Stimulated activated CD8-positive, alpha-beta memory T cell treated with anti-CD3 and anti-CD28 coated beads, Interleukin-4, amount 100 ng/mL, for 24 hours (primary cell): Measurements from ENCODE around the gene RNU5B-1.
"Not testable (repeated sequence)": the region's sequence is repeated elsewhere in the genome, so short reads cannot be mapped to it uniquely, and the experiment has no call there.

Source experiments
- DNase-seq: peaks from one replicate; pipeline ENCODE4 v3.0.0-alpha.2; 2020; ENCODE audit warnings: low read depth

RNU5B-1 gene

DNA sequence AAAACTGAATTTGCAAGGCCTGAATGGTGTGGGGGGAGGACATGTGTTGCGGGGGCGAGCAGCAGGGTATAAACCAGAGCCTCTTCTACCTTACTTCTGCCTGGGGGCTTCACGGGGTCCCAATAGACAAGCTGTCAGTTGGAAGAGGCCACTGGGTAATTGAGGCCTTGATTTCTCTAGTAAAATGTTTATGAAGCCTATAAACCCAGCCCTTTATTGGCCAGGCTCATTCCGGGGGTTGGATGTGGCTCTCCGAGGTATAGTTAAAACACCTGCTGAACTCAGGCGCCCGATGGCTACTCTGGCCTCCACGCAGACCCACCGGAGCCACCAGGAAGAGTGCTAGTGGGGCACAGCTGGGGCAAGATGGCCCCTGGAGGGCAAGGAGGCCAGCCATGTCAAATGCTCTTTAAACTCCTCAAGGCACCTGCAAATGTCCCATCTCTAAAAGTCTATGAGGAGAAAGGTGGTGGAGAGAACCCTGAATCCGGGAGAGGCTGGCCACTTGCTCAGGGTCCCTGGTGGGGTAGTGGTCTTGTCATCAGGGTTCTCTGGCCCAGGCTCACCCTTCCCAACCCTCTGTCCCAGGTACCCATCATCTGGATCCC lies 39.0 kb downstream of the RNU5B-1 start:
- DNase-seq = no peak

DNA sequence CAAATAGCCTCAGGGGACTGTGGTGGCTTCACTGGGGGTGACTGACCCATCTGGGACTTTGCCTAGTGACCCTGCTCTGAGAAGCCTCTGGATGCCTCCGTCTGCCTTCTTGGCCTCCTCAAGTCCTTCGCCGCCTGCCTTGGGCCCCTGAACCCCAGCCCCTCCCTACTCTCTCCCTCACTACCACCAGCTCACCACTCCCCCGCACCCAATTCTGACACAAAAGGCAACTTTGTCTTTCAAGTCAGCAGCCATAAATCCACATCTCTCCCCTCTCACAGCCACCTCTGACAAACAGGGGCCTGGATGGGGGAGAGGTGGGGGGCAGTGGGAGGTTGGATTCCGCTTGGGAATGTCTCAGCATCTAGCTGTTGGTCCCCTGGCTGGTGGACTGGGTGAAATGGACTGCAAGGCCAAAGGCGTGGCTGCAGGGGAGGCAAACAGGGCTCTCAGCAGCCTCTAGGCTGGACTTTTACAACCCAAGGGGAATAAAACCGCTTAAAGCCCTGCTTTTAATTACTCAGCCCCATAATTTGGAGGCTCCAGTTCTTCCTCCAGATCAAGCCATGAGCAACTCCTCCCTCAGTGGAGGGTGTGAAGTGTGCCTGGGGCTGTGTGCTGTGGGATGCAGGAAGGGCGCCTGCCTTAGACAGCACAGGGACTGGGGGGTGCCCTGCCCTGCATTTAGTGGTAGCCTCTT lies 39.9 kb downstream of the RNU5B-1 start:
- DNase-seq = no peak

DNA sequence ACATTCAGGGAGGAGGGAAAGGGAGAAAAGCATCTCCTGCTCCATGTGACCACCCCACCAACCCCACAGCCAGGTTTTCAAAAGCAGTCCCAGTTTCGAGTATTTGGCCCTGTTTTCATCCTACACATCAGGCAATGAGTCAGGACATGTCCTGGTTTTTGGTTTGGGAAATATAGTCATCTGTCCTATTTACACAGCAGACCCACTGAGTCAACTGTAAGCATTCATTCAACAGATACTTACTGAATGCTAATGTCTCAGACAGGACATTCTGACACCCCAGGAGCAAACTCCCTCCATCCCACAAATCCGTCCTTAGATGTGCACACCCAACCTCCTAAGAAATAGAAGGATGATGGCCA lies 40.4 kb downstream of the RNU5B-1 start:
- no peak for DNase-seq

DNA sequence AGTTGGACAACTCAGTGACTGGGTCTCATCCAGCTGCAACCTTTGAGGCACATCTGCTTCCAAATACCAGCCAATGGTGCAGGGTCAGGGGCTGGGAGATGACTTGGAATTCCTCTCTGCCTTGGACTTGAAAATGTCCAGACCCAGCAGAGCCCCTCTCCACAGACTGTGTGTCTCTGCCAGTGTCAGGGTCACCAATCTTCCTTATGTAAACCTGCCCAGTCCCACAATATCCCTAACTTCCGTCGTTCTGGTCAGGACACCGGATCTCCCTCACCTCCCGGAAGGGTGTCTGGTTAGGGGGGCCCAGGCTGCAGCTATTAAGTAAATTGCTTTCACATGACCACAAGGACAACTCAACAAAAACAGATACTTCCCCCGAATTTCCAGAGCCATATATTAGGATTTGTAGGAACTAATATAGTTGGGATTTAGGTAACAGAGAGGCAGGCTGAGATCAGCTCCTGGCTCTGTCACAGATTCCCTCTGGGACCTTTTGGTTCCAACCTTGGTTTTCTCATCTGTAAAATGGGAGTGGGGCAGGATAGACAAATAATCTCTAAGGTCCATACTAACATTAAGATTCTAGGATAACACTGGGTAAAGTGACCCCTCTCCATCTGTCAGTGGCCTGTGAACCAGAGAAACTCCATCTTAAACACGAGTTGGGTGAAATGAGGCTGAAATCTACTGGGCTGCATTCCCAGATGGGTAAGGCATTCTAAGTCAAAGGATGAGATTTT lies 42.5 kb downstream of the RNU5B-1 start:
- no peak for DNase-seq

DNA sequence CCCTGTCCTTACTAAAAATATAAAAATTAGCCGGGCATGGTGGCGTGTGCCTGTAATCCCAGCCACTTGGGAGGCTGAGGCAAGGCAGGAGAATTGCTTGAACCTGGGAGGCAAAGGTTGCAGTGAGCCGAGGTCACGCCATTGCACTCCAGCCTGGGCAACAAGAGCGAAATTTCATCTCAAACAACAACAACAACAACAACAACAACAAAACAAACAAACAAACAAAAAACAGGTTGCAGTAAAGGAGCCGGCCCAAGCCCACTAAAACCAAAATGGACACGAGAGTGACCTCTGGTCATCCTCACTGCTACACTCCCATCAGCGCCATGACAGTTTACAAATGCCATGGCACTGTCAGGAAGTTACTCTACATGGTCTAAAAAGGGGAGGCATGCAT lies 43.3 kb downstream of the RNU5B-1 start:
- not testable (repeated sequence) for DNase-seq

DNA sequence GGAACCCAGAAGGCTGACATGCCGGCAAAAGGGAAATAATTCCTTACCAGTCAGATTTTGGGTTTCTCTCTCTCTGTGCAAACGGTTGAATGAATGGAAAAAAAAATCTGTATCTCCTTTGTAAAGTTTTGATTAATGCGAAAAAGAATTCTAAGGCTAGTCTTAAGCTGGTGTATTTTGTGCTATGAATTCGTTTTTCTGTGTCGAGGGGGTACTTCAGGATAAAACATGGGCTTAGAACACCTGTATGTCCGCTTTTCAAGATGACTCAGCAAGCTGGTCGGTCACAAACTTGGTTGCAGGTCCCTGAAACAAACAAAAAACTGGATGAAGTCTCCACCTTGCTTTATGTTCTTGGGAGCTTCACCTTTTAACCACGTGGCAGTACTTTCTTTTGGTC lies 44.9 kb downstream of the RNU5B-1 start:
- no peak for DNase-seq

DNA sequence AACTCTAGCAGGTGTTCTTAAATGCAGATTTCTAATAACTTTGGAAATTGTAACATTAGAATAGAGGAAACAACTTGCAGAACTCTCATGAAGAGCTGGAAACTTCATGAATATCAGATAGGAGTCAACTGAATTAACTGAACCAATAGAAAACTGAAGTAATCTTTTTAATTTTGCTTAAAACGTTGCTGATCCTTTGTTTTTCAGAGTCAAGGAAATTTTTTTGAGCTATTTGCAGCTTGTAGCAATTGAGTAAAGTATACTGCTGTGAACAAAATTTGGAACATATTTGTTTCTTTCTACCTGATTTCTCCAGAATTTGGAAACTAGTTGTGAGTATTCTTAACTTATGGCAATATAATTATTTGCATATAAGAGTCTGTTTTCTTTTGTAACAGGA lies 47.5 kb downstream of the RNU5B-1 start:
- not testable (repeated sequence) for DNase-seq
